RWPE1 (cell line): ENCODE measurements around the gene CHAD.
"Not testable (repeated sequence)": the region's sequence is repeated elsewhere in the genome, so short reads cannot be mapped to it uniquely, and the experiment has no call there.

ENCODE experiments used
- CTCF ChIA-PET: fragments of 350-600 bp; sonication (Branson Sonifier 250); formaldehyde crosslinking; extraction: SDS; loops from one replicate; lab custom pipeline; 2021; lab: Yijun Ruan, JAX
- POLR2A ChIA-PET: fragments of 400-600 bp; formaldehyde crosslinking; extraction: SDS; loops from one replicate; lab custom pipeline; 2020; ENCODE audit warnings: antibody characterized with exemption; ENCODE audit not compliant: low non-redundant PET; lab: Yijun Ruan, JAX
- DNase-seq: peaks from one replicate; pipeline ENCODE4 v3.0.0; 2012; ENCODE audit warnings: low spot score
- H3K27ac ChIP-seq: fragments of 450-650 bp; 2 replicates; pipeline ENCODE4 v1.5.1; 2017
- TF ChIP-seq, protein P1 (sequence below): fragments of 450-650 bp; conservative IDR thresholded peaks from 2 replicates; pipeline ENCODE4 v1.5.1; 2017; ENCODE audit warnings: low read depth, mild to moderate bottlenecking

Gene CHAD

DNA sequence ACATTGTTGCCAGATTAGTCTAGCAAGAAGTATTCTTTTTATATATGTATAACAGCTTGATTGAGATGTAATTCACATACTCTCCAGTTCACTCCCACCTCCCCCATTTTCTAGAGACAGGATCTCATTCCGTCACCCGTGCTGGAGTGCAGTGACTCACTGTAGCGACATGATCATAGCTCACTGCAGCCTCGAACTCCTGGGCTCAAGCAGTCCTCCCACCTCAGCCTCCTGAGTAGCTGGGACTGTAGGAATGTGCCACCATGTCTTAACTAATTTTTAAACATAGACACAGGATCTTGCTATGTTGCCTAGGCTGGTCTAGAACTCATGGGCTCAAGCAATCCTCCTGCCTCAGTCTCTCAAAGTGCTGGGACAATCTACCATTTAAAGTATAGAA is 6.7 kb upstream of the CHAD start:
- ChIA-PET POLR2A (no interaction called here), CTCF (interaction anchor here (0.5 to 2.1 kb wide), 2 partner anchors 78 to 178 kb away, joined by 4 to 8 read pairs; partner anchors contain the start of gene LRRC59)
- TF ChIP-seq, protein P1, sequence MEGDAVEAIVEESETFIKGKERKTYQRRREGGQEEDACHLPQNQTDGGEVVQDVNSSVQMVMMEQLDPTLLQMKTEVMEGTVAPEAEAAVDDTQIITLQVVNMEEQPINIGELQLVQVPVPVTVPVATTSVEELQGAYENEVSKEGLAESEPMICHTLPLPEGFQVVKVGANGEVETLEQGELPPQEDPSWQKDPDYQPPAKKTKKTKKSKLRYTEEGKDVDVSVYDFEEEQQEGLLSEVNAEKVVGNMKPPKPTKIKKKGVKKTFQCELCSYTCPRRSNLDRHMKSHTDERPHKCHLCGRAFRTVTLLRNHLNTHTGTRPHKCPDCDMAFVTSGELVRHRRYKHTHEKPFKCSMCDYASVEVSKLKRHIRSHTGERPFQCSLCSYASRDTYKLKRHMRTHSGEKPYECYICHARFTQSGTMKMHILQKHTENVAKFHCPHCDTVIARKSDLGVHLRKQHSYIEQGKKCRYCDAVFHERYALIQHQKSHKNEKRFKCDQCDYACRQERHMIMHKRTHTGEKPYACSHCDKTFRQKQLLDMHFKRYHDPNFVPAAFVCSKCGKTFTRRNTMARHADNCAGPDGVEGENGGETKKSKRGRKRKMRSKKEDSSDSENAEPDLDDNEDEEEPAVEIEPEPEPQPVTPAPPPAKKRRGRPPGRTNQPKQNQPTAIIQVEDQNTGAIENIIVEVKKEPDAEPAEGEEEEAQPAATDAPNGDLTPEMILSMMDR = no peak
- no peak overlapping the region for H3K27ac ChIP-seq
- DNase-seq = no peak

DNA sequence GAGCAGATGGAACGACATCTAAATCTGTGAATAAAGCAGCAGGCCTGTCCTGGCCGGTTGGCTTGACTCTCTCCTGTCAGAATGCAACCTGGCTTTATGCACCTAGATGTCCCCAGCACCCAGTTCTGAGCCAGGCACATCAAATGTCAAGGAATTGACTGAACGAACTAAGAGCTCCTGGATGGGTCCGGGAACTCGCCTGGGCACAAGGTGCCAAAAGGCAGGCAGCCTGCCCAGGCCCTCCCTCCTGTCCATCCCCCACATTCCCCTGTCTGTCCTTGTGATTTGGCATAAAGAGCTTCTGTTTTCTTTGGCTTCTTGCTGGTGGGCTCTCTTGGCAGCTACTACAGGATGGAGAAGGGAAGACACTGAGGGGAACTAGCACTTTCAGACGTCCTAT is 5.8 kb upstream of the CHAD start:
- POLR2A ChIA-PET = no interaction called here
- peak overlapping the region; percentile 7; the same call in 1 of the 2 replicates for H3K27ac ChIP-seq
- CTCF ChIA-PET = interaction anchor here (1.0 to 2.1 kb wide), 2 partner anchors 22 to 77 kb away, joined by 3 to 8 read pairs; partner anchors contain the start of gene LRRC59
- TF ChIP-seq, protein P1 = no peak
- DNase-seq = no peak

- CTCF ChIA-PET = no interaction called here
Measured at GRCh38 chr17:50473901-50474300, 5.2 kb upstream of the CHAD start.

DNA sequence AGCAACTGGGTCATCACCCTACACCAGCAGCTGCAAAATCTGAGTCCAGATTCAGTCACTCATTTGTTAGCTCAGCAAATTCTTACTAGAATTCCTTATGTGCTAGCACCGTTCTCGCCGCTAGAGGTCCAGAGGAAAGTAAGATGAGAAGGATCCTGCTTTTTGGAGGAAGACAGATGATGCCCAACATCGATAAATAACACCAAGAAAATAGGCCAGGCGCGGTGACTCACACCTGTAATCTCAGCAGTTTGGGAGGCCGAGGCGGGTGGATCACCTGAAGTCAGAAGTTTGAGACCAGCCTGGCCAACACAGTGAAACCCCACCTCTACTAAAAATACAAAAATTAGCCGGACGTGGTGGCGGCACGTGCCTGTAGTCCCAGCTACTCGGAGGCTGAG is 4.1 kb upstream of the CHAD start:
- CTCF ChIA-PET = interaction anchor here (0.7 kb wide), 1 partner anchor 205 kb away, joined by 5 read pairs; no protein-coding TSS in a partner anchor
- POLR2A ChIA-PET, DNase-seq, H3K27ac ChIP-seq: not testable (repeated sequence)

More at GRCh38 chr17:50473901-50474300, 5.2 kb upstream of the CHAD start:
- H3K27ac ChIP-seq = peak overlapping the region; percentile 7; the same call in 1 of the 2 replicates
- DNase-seq = no peak
- TF ChIP-seq, protein P1 = no peak
- POLR2A ChIA-PET = no interaction called here

- ChIA-PET CTCF (no interaction called here), POLR2A (no interaction called here)
- TF ChIP-seq, protein P1 = no peak
- no peak overlapping the region for H3K27ac ChIP-seq
- no peak for DNase-seq
Measured at GRCh38 chr17:50472286-50472685, 3.6 kb upstream of the CHAD start.

GRCh38 chr17:50471009-50471905 is 2.6 kb upstream of the CHAD start:
- CTCF ChIA-PET = no interaction called here
- DNase-seq = no peak
- TF ChIP-seq, protein P1 = no peak
- POLR2A ChIA-PET = no interaction called here
- no peak overlapping the region for H3K27ac ChIP-seq

GRCh38 chr17:50470426-50470825 is 1.7 kb upstream of the CHAD start:
- CTCF ChIA-PET = interaction anchor here (0.7 to 1.2 kb wide), 2 partner anchors 9 to 157 kb away, joined by 3 read pairs; no protein-coding TSS in a partner anchor
- H3K27ac ChIP-seq = no peak overlapping the region
- TF ChIP-seq, protein P1 = no peak
- no peak for DNase-seq
- POLR2A ChIA-PET = no interaction called here
